ENCODE results near the gene RLBP1.

DNA sequence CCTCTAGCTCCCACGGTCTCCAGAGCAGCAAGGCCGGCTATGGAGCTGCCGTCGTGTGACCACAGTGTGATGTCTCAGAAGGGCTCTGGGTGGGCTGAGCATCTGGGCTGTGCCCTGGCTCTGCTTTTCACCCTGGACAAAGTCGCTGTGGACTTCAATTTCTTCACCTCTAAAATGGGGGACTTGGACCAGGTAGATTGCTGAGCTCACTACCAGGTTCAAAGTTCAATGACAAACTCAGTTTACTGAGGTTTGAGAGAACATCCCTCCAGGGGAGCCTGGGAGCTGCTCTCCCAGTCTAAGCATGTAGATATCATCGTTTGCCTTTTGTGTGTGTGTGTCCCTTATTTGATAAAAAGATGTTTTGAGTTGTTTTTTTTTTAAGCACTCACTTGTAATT, 25.1 kb downstream of the RLBP1 start:
- TF ChIP-seq CTCF (conservative IDR thresholded peaks at IDR 0.05), result no peak
- TF ChIP-seq EZH2 (IDR thresholded peaks at IDR 0.05; ENCODE audit: low read depth), result no peak
